GM18909 (cell line): ENCODE results near the gene PNPLA3.
"Not testable (repeated sequence)": the region's sequence is repeated elsewhere in the genome, so short reads cannot be mapped to it uniquely, and the experiment has no call there.

Experiments used
- ATAC-seq: cut with Tn5 transposase; IDR thresholded peaks from one replicate; pipeline ENCODE4 v1.9.1; 2021; ENCODE audit warnings: mild to moderate bottlenecking; ENCODE audit not compliant: unreplicated experiment, poor library complexity

The PNPLA3 gene

GRCh38 chr22:43889201-43889859 lies 34.3 kb upstream of the PNPLA3 start:
- no peak for ATAC-seq

DNA sequence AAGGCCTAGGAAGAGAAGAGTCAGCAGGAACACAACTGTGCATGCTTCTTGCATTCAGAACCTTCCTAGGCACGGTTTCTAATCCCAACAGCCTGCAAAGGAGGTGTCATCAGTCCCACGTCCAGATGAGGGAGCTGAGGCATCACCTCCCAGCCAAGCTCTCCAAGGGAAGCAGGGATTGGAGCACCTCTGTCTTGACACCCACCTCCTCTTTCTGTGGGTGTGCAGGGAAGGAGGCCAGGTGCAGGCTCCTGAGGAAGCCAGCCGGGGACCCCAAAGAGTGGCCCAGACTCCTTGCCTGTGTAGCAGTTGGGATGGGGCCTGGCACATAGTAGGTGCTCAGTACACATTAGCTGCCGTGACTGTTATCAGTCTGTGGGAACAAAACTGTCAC lies 33.7 kb upstream of the PNPLA3 start:
- ATAC-seq: no peak

DNA sequence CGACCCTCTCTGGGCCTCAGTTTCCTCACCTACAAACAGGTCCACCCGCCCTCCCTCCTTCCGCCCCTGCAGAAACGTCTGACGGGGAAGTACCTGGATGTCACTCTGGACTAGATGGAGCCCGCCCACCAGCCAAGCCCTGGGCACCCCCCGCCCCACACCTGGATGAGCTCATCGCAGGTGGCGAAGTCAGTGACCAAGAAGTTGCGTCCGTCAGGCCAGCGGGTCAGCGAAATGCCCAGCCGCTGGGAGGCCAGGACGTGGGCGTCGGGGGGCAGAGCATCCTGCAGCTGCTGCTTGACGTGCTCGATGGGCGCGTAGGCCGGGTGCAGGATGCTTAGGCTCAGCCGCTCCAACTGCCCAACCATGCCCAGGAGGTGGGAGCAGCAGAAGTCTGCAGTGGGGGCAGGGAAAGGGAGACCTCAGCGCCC lies 32.7 kb upstream of the PNPLA3 start:
- ATAC-seq: no peak

DNA sequence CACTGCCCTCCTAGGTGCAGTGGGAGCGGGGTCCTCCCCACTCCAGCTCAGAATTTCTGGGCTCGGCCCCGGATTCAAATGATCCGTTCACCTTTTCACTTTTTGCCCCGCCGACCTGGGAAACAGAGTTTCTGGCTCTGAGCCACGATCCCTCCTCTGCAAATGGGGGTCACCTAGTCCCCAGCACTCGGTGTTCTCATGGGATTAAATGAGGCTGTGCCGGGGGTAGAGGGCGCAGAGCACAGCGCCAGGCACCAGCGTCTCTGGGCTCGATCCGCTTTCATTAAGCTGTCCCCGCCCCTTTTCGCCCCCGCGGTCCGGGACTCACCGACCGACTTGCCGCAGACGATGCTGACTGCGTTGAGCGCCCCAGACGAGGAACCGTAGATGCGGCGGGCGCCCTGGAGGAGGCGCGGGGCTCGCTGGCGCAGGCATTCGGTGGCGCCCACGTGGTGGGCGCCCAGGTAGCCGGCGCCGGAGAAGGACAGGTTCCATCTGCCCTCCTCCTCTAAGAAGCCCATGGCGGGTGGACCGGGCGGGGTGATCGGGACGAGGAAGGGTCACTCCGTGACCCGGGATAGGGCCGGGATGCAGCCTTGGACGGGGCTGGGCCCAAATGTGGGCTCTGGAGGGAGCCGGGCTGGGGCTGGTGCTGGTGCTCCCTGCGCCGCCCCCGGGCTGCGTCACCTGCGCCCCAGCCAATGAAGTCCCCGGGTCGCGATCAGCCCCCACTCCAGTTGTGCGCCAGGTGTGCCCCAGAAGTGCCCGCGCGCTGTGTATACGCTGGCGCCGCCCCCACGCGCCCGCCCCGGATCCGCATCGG lies 32.0 kb upstream of the PNPLA3 start, which contains the start of gene PNPLA5:
TSS of gene PNPLA5 (minus strand) at position 654 of the 823 bp plus-strand sequence. CDS start at position 521, 133 bp downstream.
- no peak for ATAC-seq

GRCh38 chr22:43892183-43892894 lies 31.3 kb upstream of the PNPLA3 start:
- no peak for ATAC-seq

DNA sequence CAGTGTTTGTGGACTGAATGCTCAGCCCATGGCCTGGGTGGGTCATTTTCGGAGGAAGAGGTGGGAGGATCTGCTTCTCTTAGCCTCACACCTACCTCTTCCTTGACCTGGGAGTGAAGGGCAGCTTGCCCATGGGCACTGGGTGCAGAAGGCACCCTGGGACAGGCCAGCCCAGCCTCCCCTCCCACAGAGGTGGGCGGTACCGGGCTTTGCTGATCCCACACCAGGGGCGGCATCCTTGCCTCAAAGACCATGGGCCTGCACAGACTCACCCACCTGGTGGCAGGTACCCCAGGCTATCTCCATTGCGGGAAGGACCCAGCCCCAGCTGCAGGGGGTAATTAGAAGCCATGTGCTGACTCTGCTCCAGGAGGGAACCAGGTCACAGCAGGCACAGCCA lies 30.3 kb upstream of the PNPLA3 start:
- no peak for ATAC-seq

GRCh38 chr22:43894122-43894521 lies 29.5 kb upstream of the PNPLA3 start:
- no peak for ATAC-seq

GRCh38 chr22:43895986-43896645 lies 27.5 kb upstream of the PNPLA3 start:
- ATAC-seq: no peak

- no peak for ATAC-seq
Measured at GRCh38 chr22:43897751-43898261, 25.8 kb upstream of the PNPLA3 start.

DNA sequence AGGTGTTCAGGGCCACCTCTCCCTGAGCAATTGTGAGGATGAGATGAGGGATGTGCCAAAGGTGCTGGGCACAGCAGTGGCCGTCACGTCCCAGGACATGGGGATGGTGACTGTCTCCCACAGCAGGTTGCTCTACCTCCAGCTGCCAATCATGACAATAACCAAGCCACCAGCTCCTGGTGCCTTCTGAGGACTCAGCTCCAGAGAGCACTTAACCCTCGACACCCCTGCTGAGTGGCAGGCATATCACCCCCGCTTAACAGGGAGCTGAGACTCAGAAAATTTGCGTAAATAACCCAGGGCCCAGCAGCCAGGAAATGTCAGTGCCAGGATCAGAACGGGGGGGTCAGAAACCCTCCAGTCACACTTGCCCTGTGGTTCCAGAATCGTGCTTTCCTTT lies 23.4 kb upstream of the PNPLA3 start:
- ATAC-seq: no peak

- no peak for ATAC-seq
Measured at GRCh38 chr22:43901976-43902643, 21.5 kb upstream of the PNPLA3 start.

DNA sequence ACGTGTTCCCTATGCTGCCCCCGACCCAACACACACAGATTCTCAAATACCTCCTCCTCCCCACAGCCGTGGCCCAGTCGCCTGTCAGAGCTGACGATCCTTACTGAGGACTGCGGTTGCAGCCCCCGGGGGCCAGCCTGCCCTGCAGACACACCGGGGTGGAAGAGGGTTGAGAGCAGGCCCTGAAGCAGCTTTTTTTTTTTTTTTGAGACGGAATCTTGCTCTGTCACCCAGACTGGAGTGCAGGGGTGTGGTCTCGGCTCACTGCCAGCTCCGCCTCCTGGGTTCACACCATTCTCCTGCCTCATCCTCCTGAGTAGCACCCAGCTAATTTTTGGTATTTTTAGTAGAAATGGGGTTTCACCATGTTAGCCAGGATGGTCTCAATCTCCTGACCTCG lies 20.6 kb upstream of the PNPLA3 start:
- not testable (repeated sequence) for ATAC-seq

- ATAC-seq: not testable (repeated sequence)
Measured at GRCh38 chr22:43904412-43904811, 19.2 kb upstream of the PNPLA3 start.

- no peak for ATAC-seq
Measured at GRCh38 chr22:43905681-43906080, 17.9 kb upstream of the PNPLA3 start.

DNA sequence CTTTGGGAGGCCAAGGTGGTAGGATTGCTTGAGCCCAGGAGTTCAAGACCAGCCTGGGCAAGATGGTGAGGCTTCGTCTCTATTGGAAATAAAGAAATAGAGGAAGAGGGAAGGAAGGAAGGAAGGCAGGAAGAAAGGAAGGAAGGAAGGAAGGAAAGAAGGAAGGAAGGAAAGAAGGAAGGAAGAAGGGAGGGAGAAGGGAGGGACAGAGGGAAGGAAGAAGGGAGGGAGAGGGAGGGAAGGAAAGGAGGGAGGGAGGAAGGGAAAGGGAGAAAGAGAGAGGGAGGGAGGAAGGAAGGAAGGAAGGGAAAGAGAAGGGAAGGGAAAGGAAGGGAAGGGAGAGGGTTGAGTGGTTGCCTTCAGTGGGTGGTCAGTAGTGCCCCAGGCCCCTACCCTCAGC lies 13.9 kb upstream of the PNPLA3 start:
- no peak for ATAC-seq

- no peak for ATAC-seq
Measured at GRCh38 chr22:43910178-43910695, 13.4 kb upstream of the PNPLA3 start.

DNA sequence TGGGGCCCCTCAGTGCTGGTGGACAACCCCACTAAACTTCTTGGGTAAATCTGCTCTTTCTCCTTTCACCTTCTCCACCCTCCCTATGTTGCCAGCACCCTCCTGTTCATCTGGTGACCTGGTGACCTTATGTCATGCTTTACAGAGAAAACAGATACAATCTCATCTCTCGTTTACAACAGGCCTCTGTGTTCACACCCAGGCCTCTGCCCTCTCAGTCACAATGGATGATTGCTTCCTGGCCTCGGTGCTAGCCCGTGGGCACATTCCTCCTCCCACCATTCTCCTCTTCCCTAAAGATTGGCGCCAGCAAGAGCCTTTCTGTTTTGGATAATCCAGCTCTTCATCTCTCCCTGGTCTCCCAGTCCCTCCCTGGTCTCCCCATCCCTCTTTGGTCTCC lies 12.3 kb upstream of the PNPLA3 start:
- no peak for ATAC-seq

GRCh38 chr22:43917521-43917920 lies 6.1 kb upstream of the PNPLA3 start:
- ATAC-seq: no peak

DNA sequence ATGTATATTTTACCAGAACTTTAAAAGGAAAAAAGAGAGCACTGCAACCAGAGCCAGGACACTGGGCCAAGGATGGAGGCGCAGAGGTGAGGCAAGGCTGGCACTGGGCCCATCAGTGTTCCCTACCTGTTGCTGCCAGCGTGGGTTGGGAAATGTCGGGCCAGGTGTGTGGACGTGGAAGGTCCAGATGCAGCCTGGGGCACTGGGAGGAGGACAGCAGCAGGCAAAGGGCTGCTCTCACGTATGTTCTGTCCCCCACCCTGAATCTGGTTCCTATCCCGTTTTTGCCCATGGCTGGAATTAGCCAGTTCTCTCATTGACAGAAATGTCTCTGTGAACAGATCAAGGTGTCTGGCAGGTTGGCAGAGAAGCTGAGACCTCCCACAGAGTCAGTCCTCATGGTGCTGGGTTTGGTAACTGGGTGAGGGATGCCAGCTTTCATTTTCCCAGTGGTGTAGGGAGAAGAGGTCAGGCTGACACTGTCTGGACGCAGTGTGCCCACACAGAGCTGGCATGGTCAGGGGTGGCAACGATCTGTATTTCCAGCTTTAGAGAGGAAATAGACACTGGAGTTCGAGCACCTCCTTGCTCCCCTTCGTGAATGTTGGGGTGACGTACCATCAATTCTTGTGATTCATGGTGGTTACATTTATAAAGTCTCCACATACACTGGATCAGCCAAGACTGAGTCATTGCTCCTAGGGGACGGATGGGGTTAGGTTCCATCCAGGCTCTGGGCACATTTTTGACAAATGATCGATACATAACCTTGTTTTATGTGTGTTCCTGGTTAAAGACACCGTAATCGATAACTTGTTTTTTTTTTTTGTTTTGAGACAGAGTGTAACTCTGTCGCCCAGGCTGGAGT lies 4.3 kb upstream of the PNPLA3 start:
- ATAC-seq: no peak
